SJSA1 (cell line): ENCODE measurements around the gene ARID3A. TPM values are rescaled to one million over a fixed set of nuclear protein-coding genes. Genes with fewer than 3 reads are reported as not detected.
"Not testable (repeated sequence)": the region's sequence is repeated elsewhere in the genome, so short reads cannot be mapped to it uniquely, and the experiment has no call there.

Source experiments
- DNase-seq, 2 experiments: peaks; one replicate each; pipeline ENCODE4 v3.0.0-alpha.2; 2015 to 2020; ENCODE audit warnings: low spot score in 2 of 2, low read depth in 1 of 2
- H3K27ac ChIP-seq: fragments of 250-450 bp; sonication (Bioruptor Pico); 2 replicates; pipeline ENCODE4 v1.5.1; 2020; ENCODE audit warnings: mild to moderate bottlenecking, moderate library complexity
- H3K27me3 ChIP-seq: fragments of 250-450 bp; sonication (Bioruptor Pico); replicated peaks from 2 replicates; pipeline ENCODE4 v1.5.1; 2020; ENCODE audit warnings: mild to moderate bottlenecking, moderate library complexity
- H3K36me3 ChIP-seq: fragments of 250-450 bp; sonication (Bioruptor Pico); 2 replicates; pipeline ENCODE4 v1.5.1; 2020; ENCODE audit warnings: mild to moderate bottlenecking
- H3K4me1 ChIP-seq: fragments of 250-450 bp; sonication (Bioruptor Pico); replicated peaks from 2 replicates; pipeline ENCODE4 v1.6.1; 2021; ENCODE audit warnings: mild to moderate bottlenecking
- H3K4me3 ChIP-seq: fragments of 250-450 bp; sonication (Bioruptor Pico); 2 replicates; pipeline ENCODE4 v1.5.1; 2020; ENCODE audit warnings: mild to moderate bottlenecking
- H3K9me3 ChIP-seq: fragments of 250-450 bp; sonication (Bioruptor Pico); replicated peaks from 2 replicates; pipeline ENCODE4 v1.5.1; 2020; ENCODE audit warnings: mild to moderate bottlenecking
- total RNA-seq: library from RNA; depleted of rRNA; stranded (reverse); fragments of >200 nt; shearing (Covaris generic); gene quantifications from 2 replicates; pipeline ENCODE4 v1.2.3, GENCODE V29; 2014

Gene ARID3A
- total RNA-seq, 1 experiment from 2014 or later, result 8.1 TPM

- no peak for DNase-seq
- no peaks in the 10 kb centered on the region for H3K4me1 ChIP-seq
- no peak overlapping the region for H3K4me3 ChIP-seq
- no peaks in the 10 kb centered on the region for H3K9me3 ChIP-seq
- H3K27me3 ChIP-seq, result no peaks in the 10 kb centered on the region
- H3K27ac ChIP-seq, result no peak overlapping the region
- peaks cover 80% of the 10 kb centered on the region for H3K36me3 ChIP-seq
Measured at GRCh38 chr19:885536-886224, 40.2 kb upstream of the ARID3A start.

GRCh38 chr19:887072-887471, 38.8 kb upstream of the ARID3A start:
- H3K9me3 ChIP-seq, result no peaks in the 10 kb centered on the region
- H3K4me1 ChIP-seq, result no peaks in the 10 kb centered on the region
- H3K4me3 ChIP-seq, result no peak overlapping the region
- H3K36me3 ChIP-seq, result peaks cover 74% of the 10 kb centered on the region
- DNase-seq, result no peak
- no peak overlapping the region for H3K27ac ChIP-seq
- H3K27me3 ChIP-seq, result no peaks in the 10 kb centered on the region

GRCh38 chr19:887599-887998, 38.2 kb upstream of the ARID3A start:
- H3K36me3 ChIP-seq, result peaks cover 68% of the 10 kb centered on the region

GRCh38 chr19:888581-889385, 37.1 kb upstream of the ARID3A start:
- no peaks in the 10 kb centered on the region for H3K9me3 ChIP-seq
- peaks cover 62% of the 10 kb centered on the region for H3K36me3 ChIP-seq
- H3K27me3 ChIP-seq, result no peaks in the 10 kb centered on the region
- no peak overlapping the region for H3K27ac ChIP-seq
- no peaks in the 10 kb centered on the region for H3K4me1 ChIP-seq
- no peak for DNase-seq
- H3K4me3 ChIP-seq, result no peak overlapping the region

More at GRCh38 chr19:887599-887998, 38.2 kb upstream of the ARID3A start:
- no peak overlapping the region for H3K27ac ChIP-seq
- no peaks in the 10 kb centered on the region for H3K4me1 ChIP-seq
- H3K4me3 ChIP-seq, result no peak overlapping the region
- no peaks in the 10 kb centered on the region for H3K9me3 ChIP-seq
- H3K27me3 ChIP-seq, result no peaks in the 10 kb centered on the region
- DNase-seq, result no peak

DNA sequence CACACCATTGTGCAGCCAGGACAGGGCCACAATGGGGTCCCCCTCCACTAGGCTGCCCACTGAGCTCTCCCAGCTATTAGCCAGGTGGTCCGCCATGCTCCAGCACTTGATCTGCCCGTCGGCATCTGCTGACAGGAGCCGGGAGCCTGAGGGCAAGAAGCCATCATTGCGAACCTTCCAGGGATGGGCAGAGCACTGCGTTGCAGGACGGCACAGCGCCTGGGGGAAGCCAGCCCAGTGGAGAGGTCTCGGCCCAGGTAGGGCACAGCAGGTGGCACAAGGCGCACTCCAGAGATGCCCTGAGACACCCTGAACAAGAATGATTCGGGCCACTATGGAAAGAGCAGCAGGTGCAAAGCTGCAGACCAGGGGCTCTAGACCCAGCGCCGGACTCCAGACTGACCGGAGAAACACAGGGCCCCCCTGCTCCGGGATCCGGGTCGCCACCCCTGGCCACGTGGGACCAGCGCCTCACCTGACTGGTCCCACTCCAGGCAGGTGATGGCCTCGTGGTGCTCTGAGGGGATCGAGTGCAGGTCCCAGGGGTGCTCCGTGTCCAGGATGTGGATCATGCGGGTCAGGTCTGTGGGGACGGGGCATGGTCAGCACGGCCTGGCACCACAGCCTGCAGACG, 36.1 kb upstream of the ARID3A start:
- no peaks in the 10 kb centered on the region for H3K4me1 ChIP-seq
- no peaks in the 10 kb centered on the region for H3K9me3 ChIP-seq
- H3K27ac ChIP-seq, result no peak overlapping the region
- peaks cover 54% of the 10 kb centered on the region for H3K36me3 ChIP-seq
- H3K27me3 ChIP-seq, result no peaks in the 10 kb centered on the region
- no peak overlapping the region for H3K4me3 ChIP-seq
- DNase-seq, result no peak

GRCh38 chr19:890831-891230, 35.0 kb upstream of the ARID3A start:
- no peaks in the 10 kb centered on the region for H3K9me3 ChIP-seq

DNA sequence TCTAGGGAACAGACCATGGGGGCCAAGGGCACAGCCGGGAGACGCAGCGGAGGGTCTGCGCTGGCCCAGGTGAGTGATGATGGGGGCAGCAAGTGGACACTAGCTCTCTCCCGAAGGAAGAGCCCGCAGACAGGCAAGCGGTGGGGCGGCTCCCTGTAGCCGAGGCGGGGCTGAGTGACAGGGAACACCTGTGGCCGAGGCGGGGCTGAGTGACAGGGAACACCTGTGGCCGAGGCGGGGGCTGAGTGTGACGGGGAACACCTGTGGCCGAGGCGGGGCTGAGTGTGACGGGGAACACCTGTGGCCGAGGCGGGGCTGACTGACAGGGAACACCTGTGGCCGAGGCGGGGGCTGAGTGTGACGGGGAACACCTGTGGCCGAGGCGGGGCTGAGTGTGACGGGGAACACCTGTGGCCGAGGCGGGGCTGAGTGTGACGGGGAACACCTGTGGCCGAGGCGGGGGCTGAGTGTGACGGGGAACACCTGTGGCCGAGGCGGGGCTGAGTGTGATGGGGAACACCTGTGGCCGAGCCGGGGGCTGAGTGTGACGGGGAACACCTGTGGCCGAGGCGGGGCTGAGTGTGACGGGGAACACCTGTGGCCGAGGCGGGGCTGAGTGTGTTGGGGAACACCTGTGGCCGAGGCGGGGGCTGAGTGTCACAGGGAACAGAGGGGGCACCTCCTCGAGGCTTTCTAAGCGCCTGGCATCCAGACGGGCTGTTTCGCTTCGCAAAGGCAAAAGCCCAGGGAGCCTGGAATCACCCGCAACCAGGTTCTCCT, 34.2 kb upstream of the ARID3A start:
- not testable (repeated sequence) for DNase-seq, H3K9me3 ChIP-seq, H3K27me3 ChIP-seq, H3K27ac ChIP-seq, H3K4me1 ChIP-seq
- Histone ChIP-seq H3K36me3 (peaks cover 38% of the 10 kb centered on the region), H3K4me3 (peak overlapping the region; percentile 90)

More at GRCh38 chr19:890831-891230, 35.0 kb upstream of the ARID3A start:
- H3K27ac ChIP-seq, result no peak overlapping the region
- H3K4me3 ChIP-seq, result no peak overlapping the region
- H3K27me3 ChIP-seq, result no peaks in the 10 kb centered on the region
- DNase-seq, result no peak
- H3K36me3 ChIP-seq, result peaks cover 43% of the 10 kb centered on the region
- H3K4me1 ChIP-seq, result no peaks in the 10 kb centered on the region

GRCh38 chr19:892243-892893, 33.5 kb upstream of the ARID3A start:
- no peak overlapping the region for H3K27ac ChIP-seq
- H3K27me3 ChIP-seq, result no peaks in the 10 kb centered on the region
- peak overlapping the region; percentile 90 for H3K4me3 ChIP-seq
- DNase-seq, result no peak
- no peaks in the 10 kb centered on the region for H3K9me3 ChIP-seq
- H3K36me3 ChIP-seq, result peaks cover 35% of the 10 kb centered on the region
- no peaks in the 10 kb centered on the region for H3K4me1 ChIP-seq

DNA sequence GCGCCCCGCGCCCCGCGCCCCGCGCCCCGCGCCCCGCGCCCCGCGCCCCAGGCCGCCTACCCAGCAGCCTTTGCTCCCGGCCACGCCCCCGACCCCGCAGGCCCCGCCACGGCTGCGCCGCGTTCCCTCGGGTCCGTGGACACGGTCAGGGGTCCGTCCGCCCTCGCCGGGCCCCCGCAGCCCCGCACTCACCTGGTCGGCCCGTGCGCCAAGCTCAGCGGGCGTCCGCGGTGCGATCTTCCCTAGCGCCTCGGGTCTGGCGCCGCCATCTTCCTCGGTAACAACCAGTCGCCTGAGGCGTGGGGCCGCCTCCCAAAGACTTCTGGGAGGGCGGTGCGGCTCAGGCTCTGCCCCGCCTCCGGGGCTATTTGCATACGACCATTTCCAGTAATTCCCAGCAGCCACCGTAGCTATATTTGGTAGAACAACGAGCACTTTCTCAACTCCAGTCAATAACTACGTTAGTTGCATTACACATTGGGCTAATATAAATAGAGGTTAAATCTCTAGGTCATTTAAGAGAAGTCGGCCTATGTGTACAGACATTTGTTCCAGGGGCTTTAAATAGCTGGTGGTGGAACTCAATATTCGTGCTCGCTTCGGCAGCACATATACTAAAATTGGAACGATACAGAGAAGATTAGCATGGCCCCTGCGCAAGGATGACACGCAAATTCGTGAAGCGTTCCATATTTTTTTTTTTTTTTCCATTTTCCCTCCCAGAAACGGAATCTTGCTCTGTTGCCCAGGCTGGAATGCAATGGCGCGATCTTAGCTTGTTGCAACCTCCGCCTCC, 32.7 kb upstream of the ARID3A start, which contains the start of the genes MED16 and RNU6-9:
Gene MED16 (minus strand): TSS at position 294 of the 796 bp plus-strand sequence. CDS start 2,056 bp downstream, outside the sequence.
Gene RNU6-9 (plus strand): TSS at position 591 of the 796 bp plus-strand sequence.
- no peaks in the 10 kb centered on the region for H3K9me3 ChIP-seq
- H3K4me1 ChIP-seq, result no peaks in the 10 kb centered on the region
- peak within 1 kb of the TSS; percentile 91 for H3K27ac ChIP-seq
- H3K4me3 ChIP-seq, result peak within 1 kb of the TSS; percentile 90
- no peaks in the 10 kb centered on the region for H3K27me3 ChIP-seq
- H3K36me3 ChIP-seq, result peaks cover 37% of the 10 kb centered on the region
- peak; percentile 93 to 98 for DNase-seq

DNA sequence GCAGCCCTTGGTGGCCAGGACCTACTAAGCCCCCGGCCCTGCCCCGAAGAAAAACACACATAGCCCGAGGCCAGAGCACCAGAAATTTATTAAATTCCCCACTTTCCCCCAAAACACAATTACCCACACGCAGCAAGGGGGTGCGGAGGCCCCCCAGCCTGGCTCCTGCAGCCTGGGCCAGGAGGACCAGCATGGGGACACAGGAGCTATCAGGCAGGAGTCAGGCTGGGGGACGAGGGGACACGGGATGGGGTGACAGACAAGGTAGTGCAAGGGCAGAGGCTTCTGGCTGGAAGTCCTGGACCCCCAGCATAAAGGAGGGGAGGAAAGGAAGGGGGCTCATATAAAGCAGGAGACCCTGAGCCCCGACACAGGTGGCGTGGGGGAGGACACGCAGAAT, 29.4 kb upstream of the ARID3A start:
- no peak for DNase-seq
- no peak overlapping the region for H3K27ac ChIP-seq
- peaks cover 29% of the 10 kb centered on the region for H3K36me3 ChIP-seq
- no peaks in the 10 kb centered on the region for H3K9me3 ChIP-seq
- no peak overlapping the region for H3K4me3 ChIP-seq
- no peaks in the 10 kb centered on the region for H3K27me3 ChIP-seq
- H3K4me1 ChIP-seq, result no peaks in the 10 kb centered on the region

- H3K27ac ChIP-seq, result no peak overlapping the region
- no peak for DNase-seq
Measured at GRCh38 chr19:896999-897398, 28.8 kb upstream of the ARID3A start.

GRCh38 chr19:897442-898039, 28.3 kb upstream of the ARID3A start:
- H3K9me3 ChIP-seq, result no peaks in the 10 kb centered on the region
- H3K27me3 ChIP-seq, result no peaks in the 10 kb centered on the region
- DNase-seq, result no peak
- H3K4me1 ChIP-seq, result no peaks in the 10 kb centered on the region
- H3K36me3 ChIP-seq, result peaks cover 34% of the 10 kb centered on the region
- no peak overlapping the region for H3K4me3 ChIP-seq
- no peak overlapping the region for H3K27ac ChIP-seq

More at GRCh38 chr19:896999-897398, 28.8 kb upstream of the ARID3A start:
- H3K4me3 ChIP-seq, result no peak overlapping the region
- H3K9me3 ChIP-seq, result no peaks in the 10 kb centered on the region
- no peaks in the 10 kb centered on the region for H3K4me1 ChIP-seq
- no peaks in the 10 kb centered on the region for H3K27me3 ChIP-seq
- peaks cover 32% of the 10 kb centered on the region for H3K36me3 ChIP-seq
